ENCODE data around the gene THSD4. TPM values are rescaled to one million over a fixed set of nuclear protein-coding genes. Genes with fewer than 3 reads are reported as not detected.

Gene THSD4
- total RNA-seq, 2 experiments from 2014 or later, result not detected

GRCh38 chr15:71245588-71245987 lies 130.3 kb downstream of the THSD4 start:
- no peak overlapping the region for H3K4me3 ChIP-seq (ENCODE audit: low read depth, low read length, poor library complexity, severe bottlenecking)
- H3K79me2 ChIP-seq (ENCODE audit: insufficient read depth, low read depth, low read length), result no peaks in the 10 kb centered on the region
- H3K9me3 ChIP-seq (ENCODE audit: low read length), result no peaks in the 10 kb centered on the region
- intact Hi-C loops (cut with micrococcal nuclease; ENCODE audit: unreplicated experiment), result no loop called here
- no peak overlapping the region for H3K4me2 ChIP-seq (ENCODE audit: low read length)
- CTCF ChIA-PET (ENCODE audit: unreplicated experiment), result no interaction called here
- TF ChIP-seq EZH2phosphoT487 (IDR thresholded peaks at IDR 0.05; ENCODE audit: borderline replicate concordance, low read depth, low read length), result no peak
- TF ChIP-seq, protein P1, sequence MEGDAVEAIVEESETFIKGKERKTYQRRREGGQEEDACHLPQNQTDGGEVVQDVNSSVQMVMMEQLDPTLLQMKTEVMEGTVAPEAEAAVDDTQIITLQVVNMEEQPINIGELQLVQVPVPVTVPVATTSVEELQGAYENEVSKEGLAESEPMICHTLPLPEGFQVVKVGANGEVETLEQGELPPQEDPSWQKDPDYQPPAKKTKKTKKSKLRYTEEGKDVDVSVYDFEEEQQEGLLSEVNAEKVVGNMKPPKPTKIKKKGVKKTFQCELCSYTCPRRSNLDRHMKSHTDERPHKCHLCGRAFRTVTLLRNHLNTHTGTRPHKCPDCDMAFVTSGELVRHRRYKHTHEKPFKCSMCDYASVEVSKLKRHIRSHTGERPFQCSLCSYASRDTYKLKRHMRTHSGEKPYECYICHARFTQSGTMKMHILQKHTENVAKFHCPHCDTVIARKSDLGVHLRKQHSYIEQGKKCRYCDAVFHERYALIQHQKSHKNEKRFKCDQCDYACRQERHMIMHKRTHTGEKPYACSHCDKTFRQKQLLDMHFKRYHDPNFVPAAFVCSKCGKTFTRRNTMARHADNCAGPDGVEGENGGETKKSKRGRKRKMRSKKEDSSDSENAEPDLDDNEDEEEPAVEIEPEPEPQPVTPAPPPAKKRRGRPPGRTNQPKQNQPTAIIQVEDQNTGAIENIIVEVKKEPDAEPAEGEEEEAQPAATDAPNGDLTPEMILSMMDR (conservative IDR thresholded peaks at IDR 0.05; ENCODE audit: low read length), result no peak
- H4K20me1 ChIP-seq (ENCODE audit: insufficient read depth, low read length), result no peaks in the 10 kb centered on the region
- no peaks in the 10 kb centered on the region for H3K9me2 ChIP-seq (ENCODE audit: insufficient read depth, low read length)
- POLR2A ChIA-PET, result no interaction called here
- H3K36me3 ChIP-seq (ENCODE audit: insufficient read depth, low read length), result no peaks in the 10 kb centered on the region
- no TSS peak for BruUV-seq (replicated peaks)
- no peak overlapping the region for H3K27ac ChIP-seq (ENCODE audit: low read depth, low read length, poor library complexity, severe bottlenecking)
- no peak for DNase-seq (ENCODE audit: low spot score)
- no peak overlapping the region for H2AFZ ChIP-seq (ENCODE audit: low read length)
- no peaks in the 10 kb centered on the region for H3K4me1 ChIP-seq (ENCODE audit: insufficient read depth, low read length, poor library complexity, severe bottlenecking)

DNA sequence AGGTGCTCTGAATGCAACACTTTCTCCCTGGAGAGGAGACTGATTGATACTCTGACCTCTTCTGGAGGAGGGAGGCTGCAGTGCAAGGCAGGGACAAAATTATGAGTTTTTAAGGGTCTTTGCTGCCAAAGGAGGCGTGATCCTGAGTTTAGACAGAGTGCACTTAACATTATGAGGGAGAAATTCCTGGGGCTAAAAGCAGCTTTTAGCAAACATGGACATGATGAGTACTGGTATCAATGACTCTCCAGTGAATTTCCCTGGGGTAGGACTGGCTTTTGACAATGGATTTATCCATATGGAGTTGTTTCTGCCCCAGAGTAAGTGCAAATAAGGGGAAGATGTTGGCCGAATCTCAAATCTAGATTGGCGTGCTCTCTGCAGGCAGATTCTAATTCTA lies 133.1 kb downstream of the THSD4 start:
- Histone ChIP-seq H3K36me3 (ENCODE audit: insufficient read depth, low read length) (no peaks in the 10 kb centered on the region), H3K4me2 (ENCODE audit: low read length) (no peak overlapping the region), H3K79me2 (ENCODE audit: insufficient read depth, low read depth, low read length) (no peaks in the 10 kb centered on the region), H3K9me2 (ENCODE audit: insufficient read depth, low read length) (no peaks in the 10 kb centered on the region), H3K4me1 (ENCODE audit: insufficient read depth, low read length, poor library complexity, severe bottlenecking) (no peaks in the 10 kb centered on the region), H3K27ac (ENCODE audit: low read depth, low read length, poor library complexity, severe bottlenecking) (no peak overlapping the region), H4K20me1 (ENCODE audit: insufficient read depth, low read length) (no peaks in the 10 kb centered on the region), H2AFZ (ENCODE audit: low read length) (no peak overlapping the region), H3K4me3 (ENCODE audit: low read depth, low read length, poor library complexity, severe bottlenecking) (no peak overlapping the region), H3K9me3 (ENCODE audit: low read length) (no peaks in the 10 kb centered on the region)
- BruUV-seq (replicated peaks), result no TSS peak
- ChIA-PET POLR2A (no interaction called here), CTCF (ENCODE audit: unreplicated experiment) (no interaction called here)
- TF ChIP-seq, protein P1 (conservative IDR thresholded peaks at IDR 0.05; ENCODE audit: low read length), result no peak
- no peak for TF ChIP-seq EZH2phosphoT487 (IDR thresholded peaks at IDR 0.05; ENCODE audit: borderline replicate concordance, low read depth, low read length)
- DNase-seq (ENCODE audit: low spot score), result no peak
- intact Hi-C loops (cut with micrococcal nuclease; ENCODE audit: unreplicated experiment), result no loop called here

DNA sequence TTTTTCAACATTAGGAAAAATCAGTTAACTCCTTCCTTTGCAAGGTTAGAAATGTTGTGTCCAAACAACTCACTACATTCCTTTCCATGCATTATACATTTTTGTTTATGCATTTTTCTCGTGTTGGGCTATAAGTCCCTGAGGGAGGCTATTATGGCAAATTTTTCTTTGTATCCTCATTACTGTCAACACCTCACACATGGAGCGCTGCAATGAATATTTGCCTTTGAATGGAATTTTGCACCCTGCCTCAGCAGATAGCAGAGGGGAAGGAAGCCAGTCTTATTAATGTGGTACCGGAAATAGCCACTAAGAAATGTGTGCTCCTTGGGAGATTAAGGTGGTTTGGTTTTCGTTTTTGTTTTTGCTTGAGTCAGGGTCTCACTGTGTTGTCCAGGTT lies 134.7 kb downstream of the THSD4 start:
- POLR2A ChIA-PET, result no interaction called here

More for the DNA sequence above, 134.7 kb downstream of the THSD4 start:
- H3K9me2 ChIP-seq (ENCODE audit: insufficient read depth, low read length), result no peaks in the 10 kb centered on the region
- CTCF ChIA-PET (ENCODE audit: unreplicated experiment), result no interaction called here
- H3K4me2 ChIP-seq (ENCODE audit: low read length), result no peak overlapping the region
- intact Hi-C loops (cut with micrococcal nuclease; ENCODE audit: unreplicated experiment), result no loop called here
- no peak overlapping the region for H3K4me3 ChIP-seq (ENCODE audit: low read depth, low read length, poor library complexity, severe bottlenecking)
- TF ChIP-seq, protein P1 (conservative IDR thresholded peaks at IDR 0.05; ENCODE audit: low read length), result no peak
- TF ChIP-seq EZH2phosphoT487 (IDR thresholded peaks at IDR 0.05; ENCODE audit: borderline replicate concordance, low read depth, low read length), result no peak
- H3K4me1 ChIP-seq (ENCODE audit: insufficient read depth, low read length, poor library complexity, severe bottlenecking), result no peaks in the 10 kb centered on the region
- H3K9me3 ChIP-seq (ENCODE audit: low read length), result no peaks in the 10 kb centered on the region
- no TSS peak for BruUV-seq (replicated peaks)
- H3K79me2 ChIP-seq (ENCODE audit: insufficient read depth, low read depth, low read length), result no peaks in the 10 kb centered on the region
- H3K27ac ChIP-seq (ENCODE audit: low read depth, low read length, poor library complexity, severe bottlenecking), result no peak overlapping the region
- DNase-seq (ENCODE audit: low spot score), result no peak
- H2AFZ ChIP-seq (ENCODE audit: low read length), result no peak overlapping the region
- no peaks in the 10 kb centered on the region for H3K36me3 ChIP-seq (ENCODE audit: insufficient read depth, low read length)
- no peaks in the 10 kb centered on the region for H4K20me1 ChIP-seq (ENCODE audit: insufficient read depth, low read length)
